Peyer's patch (tissue), 4 donors: ENCODE data around the gene COPG2. TPM values are rescaled to one million over a fixed set of nuclear protein-coding genes. Genes with fewer than 3 reads are reported as not detected.
"Not testable (repeated sequence)": the region's sequence is repeated elsewhere in the genome, so short reads cannot be mapped to it uniquely, and the experiment has no call there.

Experiments
- DNase-seq, 3 donors: peaks; one replicate each; pipeline ENCODE4 v3.0.0-alpha.2; 2017 to 2019
- H3K27ac ChIP-seq, 4 donors: fragments of 200-600 bp; sonication (generic); one replicate each; pipeline ENCODE4 v1.5.1; 2016 to 2019
- H3K27me3 ChIP-seq, 2 donors: fragments of 200-600 bp; sonication (generic); one replicate each; pipeline ENCODE4 v1.5.1; 2019
- H3K36me3 ChIP-seq, 3 donors: fragments of 200-600 bp; sonication (generic); one replicate each; pipeline ENCODE4 v1.5.1; 2016 to 2019
- H3K4me1 ChIP-seq, 4 donors: fragments of 200-600 bp; sonication (generic); one replicate each; pipeline ENCODE4 v1.5.1; 2016 to 2019
- H3K4me3 ChIP-seq, 4 donors: fragments of 200-600 bp; sonication (generic); 1 replicate in 3 of 4; 2 replicates in 1 of 4; pipeline ENCODE4 v1.5.1; 2016 to 2019; ENCODE audit warnings: mild to moderate bottlenecking in 1 of 4
- H3K9me3 ChIP-seq, 4 donors: fragments of 200-600 bp; sonication (generic); one replicate each; pipeline ENCODE4 v1.5.1; 2016 to 2019; ENCODE audit warnings: mild to moderate bottlenecking in 1 of 4
- CTCF ChIP-seq, 6 experiments: fragments of 450-650 bp in 4 of 6; fragments of 200-600 bp in 2 of 6; sonication (generic) in 1 of 6; IDR thresholded peaks; one replicate each; pipeline ENCODE4 v1.5.1; 2017 to 2019; ENCODE audit warnings: antibody characterized with exemption in 6 of 6, mild to moderate bottlenecking in 3 of 6, moderate library complexity in 1 of 6
- POLR2A ChIP-seq, 2 donors: fragments of 450-650 bp; IDR thresholded peaks; one replicate each; pipeline ENCODE4 v1.5.1; 2017; ENCODE audit warnings: antibody characterized with exemption in 2 of 2, mild to moderate bottlenecking in 2 of 2, moderate library complexity in 2 of 2
- total RNA-seq, 4 donors: library from RNA; depleted of rRNA; stranded (reverse); fragments of >200 nt; gene quantifications; one replicate each; pipeline ENCODE4 v1.1.0, GENCODE V29; 2016

COPG2 gene
- total RNA-seq, 4 donors from 2014 or later, result 5.3 to 14.9 (median 12.0) TPM

- Histone ChIP-seq H3K27ac (no peak overlapping the region), H3K36me3 (no peaks in the 10 kb centered on the region), H3K4me1 (no peaks in the 10 kb centered on the region), H3K9me3 (no peaks in the 10 kb centered on the region), H3K4me3 (no peak overlapping the region), H3K27me3 (no peaks in the 10 kb centered on the region)
- TF ChIP-seq POLR2A (IDR thresholded peaks at IDR 0.05), result no peak
- no peak for TF ChIP-seq CTCF (IDR thresholded peaks at IDR 0.05)
- DNase-seq, result no peak
Observed at GRCh38 chr7:130701650-130702049, 33.1 kb upstream of the COPG2 start.

GRCh38 chr7:130700760-130701159 lies 32.2 kb upstream of the COPG2 start:
- no peaks in the 10 kb centered on the region for H3K27me3 ChIP-seq
- no peak for DNase-seq
- no peaks in the 10 kb centered on the region for H3K4me1 ChIP-seq
- no peak overlapping the region for H3K4me3 ChIP-seq
- no peaks in the 10 kb centered on the region for H3K36me3 ChIP-seq
- no peaks in the 10 kb centered on the region for H3K9me3 ChIP-seq
- TF ChIP-seq CTCF (IDR thresholded peaks at IDR 0.05), result no peak
- no peak for TF ChIP-seq POLR2A (IDR thresholded peaks at IDR 0.05)
- H3K27ac ChIP-seq, result no peak overlapping the region

- no peaks in the 10 kb centered on the region for H3K9me3 ChIP-seq
- no peaks in the 10 kb centered on the region for H3K27me3 ChIP-seq
- no peak overlapping the region for H3K27ac ChIP-seq
- no peak for TF ChIP-seq POLR2A (IDR thresholded peaks at IDR 0.05)
- no peak for TF ChIP-seq CTCF (IDR thresholded peaks at IDR 0.05)
- H3K4me1 ChIP-seq, result no peaks in the 10 kb centered on the region
- H3K36me3 ChIP-seq, result no peaks in the 10 kb centered on the region
- no peak overlapping the region for H3K4me3 ChIP-seq
- DNase-seq, result no peak
Observed at GRCh38 chr7:130699686-130700085, 31.1 kb upstream of the COPG2 start.

- H3K27me3 ChIP-seq, result no peaks in the 10 kb centered on the region
- H3K4me3 ChIP-seq, result no peak overlapping the region
- DNase-seq, result no peak
- no peaks in the 10 kb centered on the region for H3K36me3 ChIP-seq
- no peaks in the 10 kb centered on the region for H3K4me1 ChIP-seq
- H3K9me3 ChIP-seq, result no peaks in the 10 kb centered on the region
- no peak for TF ChIP-seq POLR2A (IDR thresholded peaks at IDR 0.05)
- TF ChIP-seq CTCF (IDR thresholded peaks at IDR 0.05), result no peak
- H3K27ac ChIP-seq, result no peak overlapping the region
Observed at GRCh38 chr7:130697820-130698219, 29.3 kb upstream of the COPG2 start.

- Histone ChIP-seq H3K9me3 (no peaks in the 10 kb centered on the region), H3K36me3 (no peaks in the 10 kb centered on the region), H3K27me3 (no peaks in the 10 kb centered on the region), H3K4me1 (no peaks in the 10 kb centered on the region), H3K27ac (no peak overlapping the region), H3K4me3 (no peak overlapping the region)
- no peak for DNase-seq
- TF ChIP-seq CTCF (IDR thresholded peaks at IDR 0.05), result peak in 4 of 6 experiments; percentile 41 to 53 (median 51)
- TF ChIP-seq POLR2A (IDR thresholded peaks at IDR 0.05), result no peak
Observed at GRCh38 chr7:130695840-130696239, 27.3 kb upstream of the COPG2 start.

- H3K4me1 ChIP-seq, H3K36me3 ChIP-seq, H3K9me3 ChIP-seq, H3K27ac ChIP-seq, H3K27me3 ChIP-seq, H3K4me3 ChIP-seq, DNase-seq: not testable (repeated sequence)
Observed at GRCh38 chr7:130692396-130692795, 23.8 kb upstream of the COPG2 start.
